NCI-H2196 (cell line): ENCODE data around the gene LCE2D.

Source experiments
- DNase-seq: peaks from one replicate; lab custom pipeline; 2025; ENCODE audit not compliant: unreplicated experiment; lab: John Stamatoyannopoulos, UW

LCE2D gene

DNA sequence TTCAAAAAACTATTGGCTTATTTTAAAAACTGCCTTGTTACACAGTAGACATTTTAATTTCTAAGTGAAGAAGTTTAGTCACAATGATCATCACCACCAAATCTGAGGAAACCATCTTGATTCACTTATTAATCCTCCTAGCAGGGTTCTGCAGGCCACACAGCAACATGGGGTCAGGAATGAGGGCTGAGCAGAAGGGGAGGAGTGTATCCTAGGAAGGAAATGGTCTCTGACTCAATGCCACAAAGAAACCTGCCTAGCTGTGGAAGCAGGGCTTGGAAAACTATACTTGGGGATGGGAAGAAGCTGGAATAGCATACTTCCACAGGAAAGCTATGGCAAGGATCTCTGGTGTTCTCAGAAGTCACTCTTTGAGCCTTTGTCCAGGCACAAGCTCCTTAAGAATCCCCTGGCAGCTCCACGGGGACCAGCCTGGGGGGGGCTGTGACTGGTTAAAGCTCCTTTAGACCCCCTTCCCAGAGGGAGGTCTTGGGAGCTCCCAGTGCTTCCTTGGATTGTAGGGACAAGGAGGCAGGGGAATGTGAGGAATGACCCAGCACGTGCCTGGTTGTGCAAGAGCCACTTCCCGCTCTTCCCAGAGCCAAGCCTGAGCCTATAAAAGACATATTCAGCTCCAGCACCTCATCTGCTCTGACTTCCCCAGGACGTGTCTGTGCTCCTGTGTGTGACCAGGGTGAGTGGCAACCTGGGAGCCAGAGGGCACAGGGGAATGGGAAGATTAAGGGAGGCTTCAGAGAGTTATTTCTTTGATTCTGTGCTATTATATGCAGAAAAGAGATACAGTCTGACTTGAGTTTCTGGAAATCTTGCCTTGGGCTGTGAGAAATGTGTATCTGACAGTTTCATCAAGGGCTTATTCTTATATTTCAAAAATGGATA lies 34.8 kb downstream of the LCE2D start, which contains the start of gene LCE2A:
LCE2A (plus strand) TSS at position 645 of the 900 bp plus-strand sequence. CDS start 557 bp downstream, outside the sequence.
- DNase-seq: no peak

DNA sequence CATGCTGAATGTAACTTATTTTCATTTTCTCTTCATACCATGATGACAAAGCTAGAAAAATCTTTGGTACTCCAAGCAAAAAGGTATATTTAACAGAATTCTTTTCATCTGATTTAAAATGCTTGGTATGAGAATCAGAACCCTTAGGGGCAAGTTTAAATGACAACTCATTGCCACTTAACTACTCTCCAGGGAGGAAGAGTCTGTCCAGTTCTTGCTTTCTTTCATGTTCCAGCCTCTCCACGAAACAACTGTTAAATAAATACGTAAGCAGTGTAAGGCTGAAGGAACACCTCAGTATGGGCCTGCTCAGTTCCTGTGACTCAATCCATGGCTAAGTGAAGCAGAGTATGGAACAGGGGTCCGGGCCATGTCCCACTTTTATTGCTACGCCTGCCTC lies 36.6 kb downstream of the LCE2D start:
- DNase-seq: no peak

GRCh38 chr1:152707860-152708259 lies 44.7 kb downstream of the LCE2D start, which contains the start of gene LCE4A:
LCE4A (plus strand) TSS chr1:152708160; CDS start chr1:152709076, 916 bp downstream.
- DNase-seq: no peak
